K562 (cell line): ENCODE results near the gene MCM5. TPM values are rescaled to one million over a fixed set of nuclear protein-coding genes. Genes with fewer than 3 reads are reported as not detected.

Source experiments
- ATAC-seq: fragments of 200-7000 bp; cut with Tn5 transposase; 3 replicates; pipeline ENCODE4 v1.9.1; 2020; ENCODE audit warnings: moderate library complexity
- BruUV-seq: library from RNA; stranded (reverse); fragments of 400-500 nt; replicated peaks from 2 replicates; lab custom pipeline; 2021; lab: Mats Ljungman, UMichigan
- CTCF ChIA-PET: fragments of 300-600 bp; formaldehyde crosslinking; extraction: SDS; loops from one replicate; lab custom pipeline; 2021; ENCODE audit warnings: low intra/inter-chr PET ratio; lab: Yijun Ruan, JAX
- POLR2A ChIA-PET: fragments of 300-600, 350-650 bp; sonication (Branson Sonifier 250); formaldehyde crosslinking; extraction: SDS; loops from one replicate; lab custom pipeline; 2021; ENCODE audit warnings: antibody characterized with exemption, inconsistent platforms; lab: Yijun Ruan, JAX
- DNase-seq, 4 experiments: peaks; one replicate each; pipeline versions ENCODE4 v3.0.0 to v3.0.0-alpha.2; 2011 to 2018; ENCODE audit warnings: low spot score in 3 of 4, mixed read lengths in 3 of 4; ENCODE audit errors: extremely low read depth in 1 of 4
- FAIRE-seq: peaks from 2 replicates; lab custom pipeline; 2011; peaks lifted over from hg19 to GRCh38; lab: Jason Lieb, UNC
- H2AFZ ChIP-seq: 2 replicates; pipeline ENCODE4 v1.6.0; 2011; ENCODE audit warnings: low read depth, low read length, control low read depth, inconsistent platforms
- H3K27ac ChIP-seq: fragments of 200-600 bp; 3 replicates; pipeline ENCODE4 v1.8.0; 2011; ENCODE audit warnings: low read depth, mild to moderate bottlenecking, control low read depth, inconsistent platforms, low read length, moderate library complexity, mixed read lengths; ENCODE audit errors: extremely low read depth
- H3K27me3 ChIP-seq, 2 experiments: fragments of 300-600 bp in 1 of 2; 2 replicates in 1 of 2; 3 replicates in 1 of 2; pipeline versions ENCODE4 v1.6.0 to v1.8.0; 2011; ENCODE audit warnings: inconsistent platforms in 2 of 2, low read length in 2 of 2, mild to moderate bottlenecking in 1 of 2, mixed read lengths in 1 of 2, moderate library complexity in 1 of 2; ENCODE audit not compliant: control insufficient read depth in 2 of 2, insufficient read depth in 2 of 2
- H3K36me3 ChIP-seq: fragments of 300-600 bp; 3 replicates; pipeline ENCODE4 v1.8.0; 2011; ENCODE audit warnings: mild to moderate bottlenecking, low read length, inconsistent platforms; ENCODE audit not compliant: control insufficient read depth, insufficient read depth
- H3K4me1 ChIP-seq, 2 experiments: fragments of 200-600 bp in 1 of 2; replicated peaks in 1 of 2; 2 replicates in 1 of 2; 3 replicates in 1 of 2; pipeline versions ENCODE4 v1.5.1 to v1.8.0; 2011; ENCODE audit warnings: inconsistent platforms in 2 of 2, low read length in 2 of 2, mild to moderate bottlenecking in 1 of 2, mixed read lengths in 1 of 2, moderate library complexity in 1 of 2; ENCODE audit not compliant: control insufficient read depth in 2 of 2, insufficient read depth in 2 of 2
- H3K4me2 ChIP-seq: 2 replicates; pipeline ENCODE4 v1.6.1; 2011; ENCODE audit warnings: low read length, control low read depth, inconsistent platforms, mixed read lengths; ENCODE audit not compliant: insufficient read depth
- H3K4me3 ChIP-seq: fragments of 200-600 bp; sonication (generic), shearing (Covaris generic); 2 replicates; pipeline ENCODE4 v1.5.1; 2016; ENCODE audit warnings: control low read depth, inconsistent platforms
- H3K79me2 ChIP-seq: fragments of 200-600 bp; 3 replicates; pipeline ENCODE4 v1.8.0; 2011; ENCODE audit warnings: low read length, inconsistent platforms; ENCODE audit not compliant: control insufficient read depth, insufficient read depth
- H3K9ac ChIP-seq, 2 experiments: 2 replicates each; pipeline versions ENCODE4 v1.6.0 to v1.6.1; 2011; ENCODE audit warnings: low read depth in 2 of 2, low read length in 2 of 2, control low read depth in 1 of 2, inconsistent platforms in 1 of 2, mild to moderate bottlenecking in 1 of 2, mixed read lengths in 1 of 2; ENCODE audit not compliant: insufficient read depth in 1 of 2
- H3K9me1 ChIP-seq: one replicate; pipeline ENCODE4 v1.6.0; 2011; ENCODE audit warnings: inconsistent platforms, mild to moderate bottlenecking, low read length, moderate library complexity; ENCODE audit not compliant: control insufficient read depth, insufficient read depth
- H3K9me3 ChIP-seq: replicated peaks from 2 replicates; pipeline ENCODE4 v1.5.1; 2011; ENCODE audit warnings: low read depth, low read length, inconsistent platforms; ENCODE audit not compliant: control insufficient read depth, insufficient read depth
- H4K20me1 ChIP-seq: replicated peaks from 2 replicates; pipeline ENCODE4 v1.6.1; 2011; ENCODE audit warnings: low read length, inconsistent platforms, mixed read lengths; ENCODE audit not compliant: control insufficient read depth, insufficient read depth
- BCL6 ChIP-seq: fragments of 250-450 bp; sonication (Bioruptor Pico); IDR thresholded peaks from 2 replicates; pipeline ENCODE4 v1.4.0; 2020
- BCOR ChIP-seq: fragments of 450-650 bp; IDR thresholded peaks from 2 replicates; pipeline ENCODE4 v1.6.1; 2016
- ILF3 ChIP-seq: fragments of 450-650 bp; IDR thresholded peaks from 2 replicates; pipeline ENCODE4 v1.6.1; 2018; ENCODE audit warnings: antibody characterized with exemption, mild to moderate bottlenecking, moderate library complexity, borderline replicate concordance
- KDM1A ChIP-seq, 2 experiments: fragments of 450-650 bp; IDR thresholded peaks; 2 replicates each; pipeline ENCODE4 v1.6.1; 2016; ENCODE audit warnings: mild to moderate bottlenecking in 2 of 2
- KLF16 ChIP-seq: IDR thresholded peaks from 2 replicates; pipeline ENCODE4 v1.6.1; 2016; ENCODE audit warnings: antibody characterized with exemption
- NFIC ChIP-seq: fragments of 450-650 bp; IDR thresholded peaks from 2 replicates; pipeline ENCODE4 v1.6.1; 2017; ENCODE audit warnings: mild to moderate bottlenecking, inconsistent platforms
- PHB2 ChIP-seq: fragments of 450-650 bp; IDR thresholded peaks from 2 replicates; pipeline ENCODE4 v1.6.1; 2017; ENCODE audit warnings: low read depth
- RBM25 ChIP-seq: fragments of 200-400 bp; formaldehyde crosslinking; IDR thresholded peaks from 2 replicates; pipeline ENCODE4 v1.6.1; 2018; ENCODE audit warnings: low read length, low read depth, moderate library complexity; ENCODE audit not compliant: severe bottlenecking
- ZC3H4 ChIP-seq: sonication (generic); formaldehyde crosslinking; IDR thresholded peaks from 2 replicates; pipeline ENCODE4 v1.9.0; 2021; ENCODE audit warnings: missing genetic modification reagents, borderline replicate concordance
- ZFP36 ChIP-seq: fragments of 150-350 bp; IDR thresholded peaks from 2 replicates; pipeline ENCODE4 v1.6.1; 2018; ENCODE audit warnings: low read length, low read depth; ENCODE audit not compliant: partially characterized antibody
- ZFPM2 ChIP-seq: fragments of 250-450 bp; sonication (Bioruptor Pico); IDR thresholded peaks from 2 replicates; pipeline ENCODE4 v1.5.1; 2022; ENCODE audit warnings: mild to moderate bottlenecking
- WGBS: fragments of 100-300 bp; shearing (Covaris generic); methylation state at CpG from one replicate; pipeline ENCODE4 v1.1.6; 2016; ENCODE audit warnings: low coverage, mixed read lengths; ENCODE audit not compliant: insufficient coverage; ENCODE audit errors: missing lambda C conversion rate; 5-methylcytosine and 5-hydroxymethylcytosine counted together
- in situ Hi-C: fragments of 300-500 bp; cut with MboI; formaldehyde crosslinking; loops from 4 replicates; pipeline ENCODE4 v1.15.0; 2018; ENCODE audit warnings: inconsistent platforms, mixed read lengths
- intact Hi-C: fragments of 100-400 bp; cut with micrococcal nuclease; formaldehyde crosslinking; loops from 2 replicates; pipeline ENCODE4 v1.14.2; 2022
- polyA plus RNA-seq, 8 experiments: library from polyadenylated mRNA; depleted of rRNA in 4 of 8; stranded (reverse) in 5 of 8; unstranded in 3 of 8; fragments of >200 nt; fragmentation: Nextera tagmentation in 2 of 8; fragmentation: Illumina TruSeq in 1 of 8; extraction: Ambion mirVana in 2 of 8; extraction: Trizol in 1 of 8; gene quantifications; 2 replicates each; pipeline versions ENCODE4 v1.2.1 to v1.2.3, GENCODE V29; 2011 to 2014; ENCODE audit warnings: inconsistent platforms in 1 of 8, missing spikeins in 1 of 8
- total RNA-seq, 7 experiments: library from RNA; depleted of rRNA in 6 of 7; stranded (reverse); fragments of >200 nt in 6 of 7; fragmentation: Illumina TruSeq in 2 of 7; extraction: Trizol in 2 of 7; gene quantifications; 2 replicates each; pipeline versions ENCODE4 v1.2.1 to v1.2.3, GENCODE V29; 2011 to 2021; ENCODE audit warnings: low replicate concordance in 1 of 7
- TF ChIP-seq, protein P1 (sequence below), 2 experiments: fragments of 450-650 bp; formaldehyde crosslinking in 1 of 2; IDR thresholded peaks; 2 replicates each; pipeline versions ENCODE4 v1.4.0 to v1.6.1; 2014 to 2020; ENCODE audit warnings: mild to moderate bottlenecking in 2 of 2, borderline replicate concordance in 1 of 2, low read depth in 1 of 2

The MCM5 gene
- total and polyA plus RNA-seq, 9 of the 15 experiments (the other 6 are each of a cell fraction or from before 2014, with no cell fraction given), result 5.6 to 180 (median 66.1) TPM

DNA sequence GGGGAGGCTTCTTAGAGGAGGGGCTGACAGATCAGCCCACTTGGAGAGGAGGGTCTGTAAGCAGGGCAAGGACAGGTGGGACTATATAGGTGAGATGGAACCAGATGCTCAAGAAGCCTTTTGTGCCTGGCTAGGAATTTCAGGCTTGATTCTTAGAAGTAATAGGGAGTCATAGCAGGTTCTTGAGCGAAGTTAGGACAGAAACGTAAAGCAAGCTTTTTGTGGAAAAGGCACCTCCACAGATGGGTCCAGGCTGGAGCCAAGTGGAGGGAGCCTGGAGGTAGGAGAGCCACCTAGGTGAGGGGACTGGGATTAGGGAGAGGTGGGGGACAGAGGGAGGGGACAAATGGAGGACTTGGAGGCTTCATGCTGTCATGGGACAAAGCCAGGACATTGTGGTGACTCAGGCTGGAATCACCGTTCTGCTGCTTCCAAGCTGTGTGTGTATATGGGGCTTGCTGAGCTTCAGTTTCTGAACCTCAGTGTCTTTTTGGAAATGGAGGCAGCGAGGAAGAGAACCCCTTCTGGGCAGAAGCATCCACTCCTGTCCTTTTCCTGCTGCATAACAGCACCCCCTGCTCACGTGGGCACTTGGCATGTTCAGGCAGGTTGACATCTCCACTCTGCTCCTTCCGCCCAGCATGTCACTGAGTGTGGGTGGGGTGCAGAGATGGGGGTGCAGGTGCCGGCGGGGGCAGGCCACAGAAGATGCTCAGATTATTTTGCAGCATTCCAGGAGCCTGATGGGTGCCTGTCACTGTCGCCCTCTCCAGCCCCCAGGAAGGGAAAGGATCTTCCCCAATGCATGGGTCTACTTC, 58.0 kb downstream of the MCM5 start:
- H3K27me3 ChIP-seq, result peaks cover 0 to 10% of the 10 kb centered on the region in 2 experiments; a peak in 1 of 5 replicates
- FAIRE-seq (no peak), DNase-seq (no peak), ATAC-seq (no peak)
- no peaks in the 10 kb centered on the region for H3K36me3 ChIP-seq
- no peaks in the 10 kb centered on the region for H3K9me3 ChIP-seq
- no peaks in the 10 kb centered on the region for H4K20me1 ChIP-seq
- H3K4me1 ChIP-seq, result peaks cover 0 to 2% of the 10 kb centered on the region in 2 experiments; a peak in 2 of 5 replicates
- no peak overlapping the region for H3K9ac ChIP-seq
- H2AFZ ChIP-seq, result no peak overlapping the region
- H3K79me2 ChIP-seq, result no peaks in the 10 kb centered on the region
- in situ Hi-C loops (no loop called here), intact Hi-C loops (no loop called here)
- POLR2A ChIA-PET, result interaction anchor here (0.8 to 1.0 kb wide), 3 partner anchors 13 to 52 kb away, joined by 3 read pairs; no protein-coding TSS in a partner anchor
- H3K9me1 ChIP-seq, result no peaks in the 10 kb centered on the region
- CTCF ChIA-PET, result no interaction called here
- WGBS, result 4% methylated on average over 7 of the region's 9 CpGs
- H3K4me2 ChIP-seq, result no peak overlapping the region
- H3K27ac ChIP-seq, result no peak overlapping the region
- no TSS peak for BruUV-seq
- no peak overlapping the region for H3K4me3 ChIP-seq
- TF ChIP-seq BCL6 (CRISPR knock-in tag) (no peak), ILF3 (no peak), ZFPM2 (no peak), KLF16 (no peak), PHB2 (no peak), ZFP36 (peak; percentile 46), RBM25 (peak; percentile 18), NFIC (no peak), BCOR (peak; percentile 65), ZC3H4 (CRISPR knock-in tag) (no peak), KDM1A (IDR thresholded peaks at IDR 0.05) (peak; percentile 29 to 47; a peak in 3 of 4 replicates)
- TF ChIP-seq, protein P1, sequence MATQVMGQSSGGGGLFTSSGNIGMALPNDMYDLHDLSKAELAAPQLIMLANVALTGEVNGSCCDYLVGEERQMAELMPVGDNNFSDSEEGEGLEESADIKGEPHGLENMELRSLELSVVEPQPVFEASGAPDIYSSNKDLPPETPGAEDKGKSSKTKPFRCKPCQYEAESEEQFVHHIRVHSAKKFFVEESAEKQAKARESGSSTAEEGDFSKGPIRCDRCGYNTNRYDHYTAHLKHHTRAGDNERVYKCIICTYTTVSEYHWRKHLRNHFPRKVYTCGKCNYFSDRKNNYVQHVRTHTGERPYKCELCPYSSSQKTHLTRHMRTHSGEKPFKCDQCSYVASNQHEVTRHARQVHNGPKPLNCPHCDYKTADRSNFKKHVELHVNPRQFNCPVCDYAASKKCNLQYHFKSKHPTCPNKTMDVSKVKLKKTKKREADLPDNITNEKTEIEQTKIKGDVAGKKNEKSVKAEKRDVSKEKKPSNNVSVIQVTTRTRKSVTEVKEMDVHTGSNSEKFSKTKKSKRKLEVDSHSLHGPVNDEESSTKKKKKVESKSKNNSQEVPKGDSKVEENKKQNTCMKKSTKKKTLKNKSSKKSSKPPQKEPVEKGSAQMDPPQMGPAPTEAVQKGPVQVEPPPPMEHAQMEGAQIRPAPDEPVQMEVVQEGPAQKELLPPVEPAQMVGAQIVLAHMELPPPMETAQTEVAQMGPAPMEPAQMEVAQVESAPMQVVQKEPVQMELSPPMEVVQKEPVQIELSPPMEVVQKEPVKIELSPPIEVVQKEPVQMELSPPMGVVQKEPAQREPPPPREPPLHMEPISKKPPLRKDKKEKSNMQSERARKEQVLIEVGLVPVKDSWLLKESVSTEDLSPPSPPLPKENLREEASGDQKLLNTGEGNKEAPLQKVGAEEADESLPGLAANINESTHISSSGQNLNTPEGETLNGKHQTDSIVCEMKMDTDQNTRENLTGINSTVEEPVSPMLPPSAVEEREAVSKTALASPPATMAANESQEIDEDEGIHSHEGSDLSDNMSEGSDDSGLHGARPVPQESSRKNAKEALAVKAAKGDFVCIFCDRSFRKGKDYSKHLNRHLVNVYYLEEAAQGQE (IDR thresholded peaks at IDR 0.05; ENCODE audit: borderline replicate concordance), result no peak
- TF ChIP-seq, protein P1 (CRISPR knock-in tag; IDR thresholded peaks at IDR 0.05; ENCODE audit: low read depth), result no peak
